HG03097 (cell line): ENCODE measurements around the gene CAPN1.

ENCODE experiments used
- ATAC-seq: cut with Tn5 transposase; IDR thresholded peaks from one replicate; pipeline ENCODE4 v1.9.1; 2021; ENCODE audit not compliant: unreplicated experiment, low FRiP score

CAPN1 gene

GRCh38 chr11:65188486-65188885, 6.8 kb downstream of the CAPN1 start:
- no peak for ATAC-seq

- ATAC-seq = no peak
Observed at GRCh38 chr11:65189191-65189590, 7.5 kb downstream of the CAPN1 start.

- ATAC-seq = no peak
Observed at GRCh38 chr11:65194564-65194963, 12.8 kb downstream of the CAPN1 start.

- no peak for ATAC-seq
Observed at GRCh38 chr11:65204143-65204542, 22.4 kb downstream of the CAPN1 start.

- no peak for ATAC-seq
Observed at GRCh38 chr11:65204646-65205601, 23.2 kb downstream of the CAPN1 start.

- ATAC-seq = no peak
Observed at GRCh38 chr11:65205602-65205967, 23.9 kb downstream of the CAPN1 start.

- no peak for ATAC-seq
Observed at GRCh38 chr11:65206441-65206841, 24.7 kb downstream of the CAPN1 start.

- no peak for ATAC-seq
Observed at GRCh38 chr11:65206901-65207300, 25.2 kb downstream of the CAPN1 start.

GRCh38 chr11:65207918-65208784, 26.4 kb downstream of the CAPN1 start:
- ATAC-seq = no peak

GRCh38 chr11:65208785-65209710, 27.3 kb downstream of the CAPN1 start:
- ATAC-seq = no peak

GRCh38 chr11:65209711-65210360, 28.1 kb downstream of the CAPN1 start:
- no peak for ATAC-seq

GRCh38 chr11:65210361-65210731, 28.6 kb downstream of the CAPN1 start:
- no peak for ATAC-seq

GRCh38 chr11:65210748-65211147, 29.0 kb downstream of the CAPN1 start:
- ATAC-seq = no peak

- ATAC-seq = no peak
Observed at GRCh38 chr11:65211293-65212105, 29.8 kb downstream of the CAPN1 start.

- no peak for ATAC-seq
Observed at GRCh38 chr11:65212226-65212801, 30.6 kb downstream of the CAPN1 start.

GRCh38 chr11:65213322-65214211, 31.8 kb downstream of the CAPN1 start:
- ATAC-seq = no peak

- no peak for ATAC-seq
Observed at GRCh38 chr11:65214212-65214845, 32.6 kb downstream of the CAPN1 start.
